B cell (primary cell): ENCODE results near the gene KSR1. TPM values are rescaled to one million over a fixed set of nuclear protein-coding genes. Genes with fewer than 3 reads are reported as not detected.
"Not testable (repeated sequence)": the region's sequence is repeated elsewhere in the genome, so short reads cannot be mapped to it uniquely, and the experiment has no call there.

Experiments
- ATAC-seq: fragments of 200-7000 bp; cut with Tn5 transposase; one replicate; pipeline ENCODE4 v1.10.0; 2021; ENCODE audit warnings: low read depth, mild to moderate bottlenecking, moderate number of reproducible peaks, moderate library complexity
- CTCF ChIA-PET: fragments of 350-600 bp; sonication (Branson Sonifier 250); formaldehyde crosslinking; loops from one replicate; lab custom pipeline; 2021; ENCODE audit warnings: antibody characterized with exemption, inconsistent platforms; lab: Charles Lee
- POLR2A ChIA-PET: fragments of 350-600 bp; sonication (Branson Sonifier 250); formaldehyde crosslinking; loops from one replicate; lab custom pipeline; 2021; ENCODE audit warnings: antibody characterized with exemption; lab: Charles Lee
- DNase-seq: peaks from one replicate; pipeline ENCODE4 v3.0.0; 2013
- H2AFZ ChIP-seq: 2 replicates; pipeline ENCODE4 v1.6.1; 2012; ENCODE audit warnings: mild to moderate bottlenecking, low read depth, low read length; ENCODE audit not compliant: insufficient read depth, poor library complexity, severe bottlenecking
- H3K27ac ChIP-seq, 2 donors: 1 replicate in 1 of 2; 2 replicates in 1 of 2; pipeline ENCODE4 v1.5.1; 2012 to 2013; ENCODE audit warnings: low read length in 2 of 2, mild to moderate bottlenecking in 2 of 2, moderate library complexity in 1 of 2
- H3K27me3 ChIP-seq, 4 experiments: fragments of 200-600 bp in 1 of 4; sonication (generic) in 1 of 4; replicated peaks in 1 of 4; 1 replicate in 2 of 4; 2 replicates in 2 of 4; pipeline versions ENCODE4 v1.6.1 to v1.7.0; 2013 to 2016; ENCODE audit warnings: low read length in 3 of 4, mild to moderate bottlenecking in 2 of 4, mixed read lengths in 1 of 4, moderate library complexity in 1 of 4; ENCODE audit not compliant: insufficient read depth in 4 of 4, control insufficient read depth in 3 of 4; ENCODE audit errors: control extremely low read depth in 1 of 4
- H3K36me3 ChIP-seq, 2 experiments: replicated peaks in 1 of 2; 1 replicate in 1 of 2; 2 replicates in 1 of 2; pipeline versions ENCODE4 v1.6.1 to v1.7.1; 2013; ENCODE audit warnings: low read length in 1 of 2; ENCODE audit not compliant: insufficient read depth in 2 of 2, control insufficient read depth in 1 of 2; ENCODE audit errors: control extremely low read depth in 1 of 2, extremely low read depth in 1 of 2
- H3K4me1 ChIP-seq, 2 donors: fragments of 200-600 bp in 1 of 2; sonication (generic) in 1 of 2; 1 replicate in 1 of 2; 2 replicates in 1 of 2; pipeline versions ENCODE4 v1.5.1 to v1.6.1; 2013 to 2017; ENCODE audit warnings: low read length in 2 of 2; ENCODE audit not compliant: control insufficient read depth in 2 of 2, insufficient read depth in 2 of 2
- H3K4me2 ChIP-seq: replicated peaks from 2 replicates; pipeline ENCODE3; 2012; ENCODE audit warnings: mild to moderate bottlenecking, low read depth, low read length; ENCODE audit not compliant: poor library complexity, severe bottlenecking
- H3K4me3 ChIP-seq, 5 experiments: fragments of 200-600 bp in 1 of 5; sonication (generic) in 1 of 5; 1 replicate in 3 of 5; 2 replicates in 2 of 5; pipeline versions ENCODE4 v1.5.1 to v1.7.0; 2011 to 2016; ENCODE audit warnings: low read length in 4 of 5, mild to moderate bottlenecking in 4 of 5, low read depth in 2 of 5, control low read depth in 1 of 5, moderate library complexity in 1 of 5; ENCODE audit not compliant: insufficient read depth in 1 of 5; ENCODE audit errors: control extremely low read depth in 1 of 5, extremely low read depth in 1 of 5
- H3K79me2 ChIP-seq: fragments of 200-600 bp; sonication (generic); one replicate; pipeline ENCODE4 v1.6.0; 2016; ENCODE audit warnings: low read length; ENCODE audit not compliant: control insufficient read depth, insufficient read depth
- H3K9ac ChIP-seq: fragments of 200-600 bp; sonication (generic); 2 replicates; pipeline ENCODE4 v1.6.1; 2017; ENCODE audit warnings: mild to moderate bottlenecking, low read length, moderate library complexity
- H3K9me3 ChIP-seq, 3 donors: one replicate each; pipeline versions ENCODE4 v1.6.1 to v1.7.1; 2013; ENCODE audit warnings: low read length in 2 of 3; ENCODE audit not compliant: control insufficient read depth in 2 of 3, insufficient read depth in 1 of 3; ENCODE audit errors: control extremely low read depth in 1 of 3
- H4K20me1 ChIP-seq: 2 replicates; pipeline ENCODE4 v1.6.0; 2012; ENCODE audit warnings: mild to moderate bottlenecking, low read length; ENCODE audit not compliant: insufficient read depth, control insufficient read depth, poor library complexity, severe bottlenecking
- H3K27ac Mint-ChIP-seq: one replicate; pipeline ENCODE4 v1.8.0; 2021; ENCODE audit warnings: mixed read lengths
- H3K27me3 Mint-ChIP-seq: one replicate; pipeline ENCODE4 v1.8.0; 2021; ENCODE audit warnings: mixed read lengths
- H3K4me1 Mint-ChIP-seq: one replicate; pipeline ENCODE4 v1.8.0; 2021; ENCODE audit warnings: mixed read lengths
- H3K4me3 Mint-ChIP-seq: one replicate; pipeline ENCODE4 v1.8.0; 2021; ENCODE audit warnings: mixed read lengths
- H3K9me3 Mint-ChIP-seq: one replicate; pipeline ENCODE4 v1.8.0; 2022; ENCODE audit warnings: mixed read lengths; ENCODE audit not compliant: insufficient read depth
- WGBS: methylation state at CpG from one replicate; pipeline ENCODE4 v1.1.5; 2013; ENCODE audit warnings: missing lambda C conversion rate; ENCODE audit not compliant: insufficient coverage; 5-methylcytosine and 5-hydroxymethylcytosine counted together
- intact Hi-C: fragments of 100-400 bp; cut with micrococcal nuclease; formaldehyde crosslinking; loops from one replicate; pipeline ENCODE4 v1.10.0; 2022
- polyA plus RNA-seq: library from polyadenylated mRNA; depleted of rRNA; stranded (reverse); fragments of >200 nt; gene quantifications from 2 replicates; pipeline ENCODE4 v1.2.3, GENCODE V29; 2012
- total RNA-seq, 2 donors: library from RNA; stranded (reverse); fragments of 120-200 nt in 1 of 2; gene quantifications; 1 replicate in 1 of 2; 2 replicates in 1 of 2; pipeline versions ENCODE4 v1.2.3 to v1.2.4, GENCODE V29; 2013 to 2022

KSR1 gene
- total and polyA plus RNA-seq, 2 donors (not counting 1 experiment from before 2014, with no cell fraction given), result 27.5 to 85.6 TPM

DNA sequence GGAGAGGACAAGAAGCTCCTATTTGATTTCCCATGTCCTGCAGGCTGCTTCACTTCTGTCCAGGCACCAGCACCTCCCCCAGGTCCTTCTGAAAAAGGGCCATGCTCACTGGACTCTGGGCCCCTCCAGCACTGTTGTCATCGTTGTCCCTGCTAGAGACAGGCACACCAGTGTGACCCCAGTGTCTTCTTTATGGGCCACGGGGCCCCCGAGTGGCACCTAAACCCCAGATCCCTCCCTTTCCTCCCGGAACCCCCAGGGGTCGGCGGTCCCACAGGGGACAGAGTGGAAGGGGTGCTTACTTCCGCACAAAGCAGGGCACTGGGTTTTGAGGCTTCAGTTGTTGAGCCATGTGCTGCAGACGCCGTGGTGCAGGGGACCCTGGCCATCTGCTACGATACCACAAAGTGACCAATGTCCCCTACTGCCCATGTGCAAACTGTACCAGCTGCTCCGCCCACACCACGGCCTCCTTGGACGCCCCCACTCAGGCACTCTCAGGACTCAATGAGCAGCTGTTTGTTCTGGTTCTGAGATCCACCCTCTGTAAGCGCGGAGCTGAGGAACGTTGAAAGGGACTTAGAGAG, 199.4 kb downstream of the KSR1 start:
- H3K9me3 Mint-ChIP-seq, H3K36me3 ChIP-seq, H3K79me2 ChIP-seq, H3K27ac ChIP-seq, H2AFZ ChIP-seq, H3K27ac Mint-ChIP-seq, POLR2A ChIA-PET, H3K4me3 Mint-ChIP-seq, H3K4me3 ChIP-seq, H3K27me3 Mint-ChIP-seq, H4K20me1 ChIP-seq, ATAC-seq, DNase-seq, H3K4me1 ChIP-seq, H3K4me1 Mint-ChIP-seq, H3K27me3 ChIP-seq, H3K9ac ChIP-seq, H3K4me2 ChIP-seq, H3K9me3 ChIP-seq: not testable (repeated sequence)
- intact Hi-C loops, result loop anchor here (2.0 kb wide), 1 partner anchor 101 kb away; no protein-coding TSS in a partner anchor
- 92% methylated on average over 13 of the region's 16 CpGs for WGBS
- CTCF ChIA-PET, result interaction anchor here (0.9 to 14.5 kb wide), 10 partner anchors 10 to 225 kb away, joined by 3 to 395 read pairs (median 5); no protein-coding TSS in a partner anchor

DNA sequence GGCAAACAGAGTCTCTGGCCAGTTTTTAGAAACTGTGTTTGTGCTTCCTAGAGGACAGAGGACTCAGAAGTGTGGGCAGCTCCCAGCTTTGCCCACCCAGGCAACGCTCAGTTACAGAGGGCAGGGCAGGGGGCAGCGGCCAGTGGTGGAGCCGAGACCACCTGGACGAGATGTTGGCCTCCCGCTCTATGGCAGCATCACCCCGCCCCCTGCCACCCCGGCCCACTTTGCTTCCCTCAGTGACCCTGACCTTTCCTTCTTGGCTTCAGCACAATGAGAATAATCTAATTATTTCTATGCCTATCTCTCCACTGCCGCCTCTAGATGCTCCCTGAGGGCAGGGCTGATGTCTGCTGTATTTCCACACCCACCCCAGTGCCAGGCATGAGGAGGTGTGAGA, 200.4 kb downstream of the KSR1 start:
- H3K36me3 ChIP-seq, POLR2A ChIA-PET, ATAC-seq, H3K4me3 ChIP-seq, H3K27me3 Mint-ChIP-seq, H3K4me2 ChIP-seq, intact Hi-C loops, H3K9ac ChIP-seq, H2AFZ ChIP-seq, H3K27ac ChIP-seq, H3K4me3 Mint-ChIP-seq, H3K9me3 Mint-ChIP-seq, H3K27me3 ChIP-seq, H3K4me1 ChIP-seq, DNase-seq, H3K9me3 ChIP-seq, H3K27ac Mint-ChIP-seq, H3K4me1 Mint-ChIP-seq, H4K20me1 ChIP-seq, H3K79me2 ChIP-seq: not testable (repeated sequence)
- 82% methylated on average over 3 of the region's 8 CpGs for WGBS
- CTCF ChIA-PET, result interaction anchor here (14.5 kb wide), 1 partner anchor 52 kb away, joined by 395 read pairs; no protein-coding TSS in a partner anchor
